ENCODE data around the gene IQGAP2. TPM values are rescaled to one million over a fixed set of nuclear protein-coding genes. Genes with fewer than 3 reads are reported as not detected.

Gene IQGAP2
- total and polyA plus RNA-seq, 2 of the 8 experiments (the other 6 are each of a cell fraction or from before 2014, with no cell fraction given), result 19.7 to 66.0 TPM

- CTCF ChIA-PET (ENCODE audit: partially characterized antibody), result no interaction called here
- no peak overlapping the region for H3K56ac ChIP-seq (replicated peaks; ENCODE audit: insufficient read length, low read depth, low read length)
- no peaks in the 10 kb centered on the region for H3K9me3 ChIP-seq (ENCODE audit: insufficient read depth in 2 of 2, low read depth in 1 of 2, low read length in 1 of 2)
- no peak overlapping the region for H2AFZ ChIP-seq (ENCODE audit: low read length)
- H3K36me3 ChIP-seq (ENCODE audit: control insufficient read depth in 2 of 4, insufficient read depth in 4 of 4, low read length in 3 of 4), result no peaks in the 10 kb centered on the region
- no peak overlapping the region for H3K14ac ChIP-seq (ENCODE audit: insufficient read length)
- POLR2A ChIA-PET (ENCODE audit: partially characterized antibody), result no interaction called here
- no peak overlapping the region for H3K27ac ChIP-seq (ENCODE audit: low read depth, low read length)
- TF ChIP-seq KDM4A (IDR thresholded peaks at IDR 0.05; ENCODE audit: low read depth, low read length, severe bottlenecking), result no peak
- no peak for TF ChIP-seq YY1 (IDR thresholded peaks at IDR 0.05; ENCODE audit: low read depth, low read length)
- TF ChIP-seq HDAC2 (IDR thresholded peaks at IDR 0.05; ENCODE audit: borderline replicate concordance in 1 of 2, low read depth in 2 of 2, low read length in 2 of 2), result no peak
- TF ChIP-seq, protein P1, sequence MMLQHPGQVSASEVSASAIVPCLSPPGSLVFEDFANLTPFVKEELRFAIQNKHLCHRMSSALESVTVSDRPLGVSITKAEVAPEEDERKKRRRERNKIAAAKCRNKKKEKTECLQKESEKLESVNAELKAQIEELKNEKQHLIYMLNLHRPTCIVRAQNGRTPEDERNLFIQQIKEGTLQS (IDR thresholded peaks at IDR 0.05; ENCODE audit: insufficient read depth, low read depth, low read length), result no peak
- TF ChIP-seq CHD1 (IDR thresholded peaks at IDR 0.05; ENCODE audit: low read depth, low read length), result no peak
- TF ChIP-seq TEAD4 (IDR thresholded peaks at IDR 0.05; ENCODE audit: low read depth, low read length), result no peak
- no peak for TF ChIP-seq JUN (IDR thresholded peaks at IDR 0.05; ENCODE audit: low read depth, low read length)
- TF ChIP-seq CTCF (IDR thresholded peaks at IDR 0.05; ENCODE audit: control extremely low read depth in 1 of 3, insufficient read depth in 1 of 3, low read depth in 1 of 3, low read length in 3 of 3), result no peak
- H3K4ac ChIP-seq (replicated peaks; ENCODE audit: insufficient read length, low read depth, low read length), result no peak overlapping the region
- no peak overlapping the region for H2BK5ac ChIP-seq (ENCODE audit: low read depth, low read length)
- no peaks in the 10 kb centered on the region for H3K79me2 ChIP-seq (ENCODE audit: control insufficient read depth in 1 of 2, insufficient read depth in 2 of 2, low read length in 2 of 2)
- H2BK120ac ChIP-seq (replicated peaks; ENCODE audit: low read depth, low read length), result no peak overlapping the region
- no peak overlapping the region for H2BK15ac ChIP-seq (ENCODE audit: low read length)
- DNase-seq (ENCODE audit: low read depth in 1 of 2, low spot score in 2 of 2) (no peak), FAIRE-seq (no peak)
- H4K91ac ChIP-seq (replicated peaks; ENCODE audit: insufficient read length, low read length), result no peak overlapping the region
- H3K4me1 ChIP-seq (replicated peaks in 1 of 4; ENCODE audit: control insufficient read depth in 3 of 4, insufficient read depth in 4 of 4, low read length in 3 of 4), result peaks cover 0 to 4% (median 1%) of the 10 kb centered on the region in 4 experiments; a peak in 2 of 7 replicates
- no peak overlapping the region for H4K5ac ChIP-seq (ENCODE audit: insufficient read length, low read depth, low read length)
- no peaks in the 10 kb centered on the region for H3K27me3 ChIP-seq (replicated peaks in 1 of 4; ENCODE audit: control insufficient read depth in 3 of 4, extremely low read depth in 1 of 4, insufficient read depth in 3 of 4, low read length in 3 of 4)
- no peaks in the 10 kb centered on the region for H4K20me1 ChIP-seq (replicated peaks in 1 of 2; ENCODE audit: control insufficient read depth in 1 of 2, insufficient read depth in 2 of 2, low read length in 2 of 2)
- no peak overlapping the region for H3K18ac ChIP-seq (ENCODE audit: extremely low read depth, low read length)
- H2BK12ac ChIP-seq (ENCODE audit: low read depth, low read length), result no peak overlapping the region
- no peak overlapping the region for H3K9ac ChIP-seq (replicated peaks in 1 of 4; ENCODE audit: extremely low read depth in 1 of 4, low read depth in 3 of 4, low read length in 3 of 4)
- H4K8ac ChIP-seq (ENCODE audit: extremely low read depth, insufficient read depth, low read length), result no peak overlapping the region
- no peak overlapping the region for H2AK5ac ChIP-seq (ENCODE audit: low read depth, low read length)
- no peaks in the 10 kb centered on the region for H3K79me1 ChIP-seq (ENCODE audit: low read depth, low read length)
- no peak overlapping the region for H3K4me2 ChIP-seq (ENCODE audit: insufficient read depth in 1 of 2, low read depth in 2 of 2, low read length in 2 of 2)
- H2BK20ac ChIP-seq (ENCODE audit: low read length), result no peak overlapping the region
- 89% methylated on average over 1 of the region's 1 CpG; no CpG with 5 or more reads in 1 of the 2 experiments for WGBS, 2 experiments (ENCODE audit: extremely low coverage in 1 of 2, insufficient coverage in 1 of 2, insufficient read length in 1 of 2, insufficient replicate concordance in 2 of 2, low coverage in 1 of 2, low lambda C conversion rate in 2 of 2, missing lambda C conversion rate in 1 of 2)
- H3K23me2 ChIP-seq (ENCODE audit: low read depth, low read length), result no peaks in the 10 kb centered on the region
- H3K4me3 ChIP-seq (ENCODE audit: extremely low read depth in 1 of 4, insufficient read depth in 2 of 4, low read depth in 3 of 4, low read length in 4 of 4), result no peak overlapping the region
- H3K23ac ChIP-seq (ENCODE audit: insufficient read length), result no peak overlapping the region
Observed at GRCh38 chr5:76368941-76369340, 34.1 kb upstream of the IQGAP2 start.

All from H1 (cell line).